C4-2B (cell line): Measurements from ENCODE around the gene ZNF296.

ENCODE experiments used
- CTCF ChIP-seq: fragments of 450-650 bp; conservative IDR thresholded peaks from 2 replicates; pipeline ENCODE4 v1.5.1; 2017; ENCODE audit warnings: mild to moderate bottlenecking
- ZFX ChIP-seq: fragments of 450-650 bp; IDR thresholded peaks from 2 replicates; pipeline ENCODE4 v1.6.1; 2017

GRCh38 chr19:45030825-45031224 is 45.5 kb downstream of the ZNF296 start:
- TF ChIP-seq CTCF (no peak), ZFX (no peak)
